ENCODE results near the gene TAGLN2.
"Not testable (repeated sequence)": the region's sequence is repeated elsewhere in the genome, so short reads cannot be mapped to it uniquely, and the experiment has no call there.

The TAGLN2 gene

DNA sequence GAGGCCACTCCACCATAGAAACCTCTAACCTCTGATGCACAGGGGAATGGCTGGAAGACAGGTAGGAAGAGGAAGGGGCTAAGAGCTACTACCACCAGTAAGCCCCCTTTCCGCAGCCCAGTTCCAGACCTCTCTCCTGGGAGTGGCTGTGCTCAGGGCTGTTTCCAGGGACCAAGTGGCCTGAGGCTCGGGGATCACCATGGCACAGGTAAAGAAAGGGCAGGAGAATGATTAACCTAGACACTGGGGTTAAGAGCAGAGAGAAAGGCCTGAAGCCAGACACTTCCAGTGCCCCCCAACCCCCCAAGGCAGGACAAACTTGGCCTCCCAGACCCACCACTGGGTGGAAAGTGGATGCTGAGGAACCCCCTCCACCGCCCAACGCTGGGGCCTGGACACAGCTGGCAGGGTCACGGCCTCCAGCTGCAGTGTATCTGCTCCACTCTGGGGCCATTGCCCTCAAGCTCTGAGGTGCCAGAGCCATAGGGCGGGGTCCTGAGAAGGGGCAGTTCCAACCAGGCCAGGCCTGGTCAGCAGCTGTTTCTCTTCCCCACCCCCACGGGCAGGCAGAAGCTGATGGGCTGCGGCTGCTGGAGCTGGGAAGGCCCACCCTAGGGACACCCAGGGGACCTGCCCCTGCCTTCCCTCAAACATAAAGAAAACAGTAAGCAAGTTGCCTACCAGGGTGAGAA is 2.6 kb downstream of the TAGLN2 start:
- DNase-seq (ENCODE audit: low read depth in 4 of 4, low spot score in 1 of 4): no peak

GRCh38 chr1:159921700-159922504 is 3.4 kb downstream of the TAGLN2 start:
- DNase-seq (ENCODE audit: low read depth in 4 of 4, low spot score in 1 of 4): no peak

DNA sequence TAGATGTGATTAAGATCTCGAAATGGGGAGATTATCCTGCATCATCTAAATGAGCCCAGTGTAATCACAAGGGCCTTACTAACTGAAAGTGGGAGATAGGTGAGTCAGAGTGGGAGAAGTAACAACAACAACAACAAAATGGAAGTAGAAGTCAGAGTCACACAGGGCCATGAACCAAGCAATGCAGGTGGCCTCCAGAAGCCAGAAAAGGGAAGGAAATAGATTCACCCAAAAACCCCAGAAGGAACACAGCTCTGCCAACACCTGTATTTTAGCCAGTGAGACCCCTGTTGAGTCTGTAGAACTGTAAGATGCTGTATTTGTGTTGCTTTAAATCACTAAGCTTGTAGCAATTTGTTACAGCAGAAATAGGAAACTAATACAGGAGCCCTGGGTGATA is 4.1 kb downstream of the TAGLN2 start:
- DNase-seq (ENCODE audit: low read depth in 4 of 4, low spot score in 1 of 4): no peak

DNA sequence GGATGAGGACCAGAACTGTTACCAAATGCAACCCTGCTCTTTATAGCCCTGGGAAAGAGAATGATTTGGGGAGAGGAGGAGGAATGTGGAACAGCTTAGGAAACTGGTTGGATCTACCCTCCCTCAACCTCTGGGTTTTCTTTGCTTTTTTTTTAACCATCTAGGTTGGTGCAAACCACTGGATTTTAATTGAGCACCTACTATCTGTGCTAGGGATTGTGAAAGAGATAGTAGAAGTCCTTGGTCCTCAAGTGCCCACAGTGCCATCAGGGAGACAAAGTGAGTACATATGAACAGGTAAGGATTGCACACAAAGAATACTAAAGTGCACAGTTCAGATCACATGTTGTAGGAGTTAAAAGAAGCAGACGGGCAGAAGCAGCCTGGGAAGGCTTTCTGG is 4.7 kb downstream of the TAGLN2 start:
- DNase-seq (ENCODE audit: low read depth in 4 of 4, low spot score in 1 of 4): no peak

- no peak for DNase-seq (ENCODE audit: low read depth in 4 of 4, low spot score in 1 of 4)
Observed at GRCh38 chr1:159920202-159920601, 5.1 kb downstream of the TAGLN2 start.

DNA sequence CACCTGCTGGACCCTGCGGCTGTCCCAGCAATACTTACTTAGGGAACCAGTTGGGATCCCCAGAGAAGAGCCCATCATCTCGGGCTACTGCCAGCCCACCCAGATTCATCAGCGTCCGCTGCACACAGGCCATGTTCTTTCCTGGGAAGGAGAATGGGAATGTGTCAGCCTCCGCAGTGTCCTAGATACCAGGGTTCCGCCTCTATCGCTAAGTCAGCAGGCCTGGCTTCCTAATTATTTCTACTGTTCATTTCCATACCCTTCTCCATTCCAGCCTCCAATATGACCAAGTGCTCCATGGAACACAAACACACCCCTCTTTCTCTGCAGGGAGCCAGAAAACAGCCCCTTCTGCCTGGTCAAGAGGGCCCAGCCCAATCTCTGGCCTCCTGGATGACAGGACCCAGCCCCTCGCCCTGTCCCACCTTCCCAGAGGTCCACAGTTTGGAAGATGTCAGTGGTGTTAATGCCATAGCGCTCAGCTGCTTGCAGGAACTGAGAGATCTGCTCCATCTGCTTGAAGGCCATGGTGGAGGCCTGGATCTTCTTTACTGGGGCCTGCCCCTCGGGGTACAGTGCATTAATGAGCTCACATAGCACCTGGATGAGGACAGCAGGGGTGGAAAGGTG is 6.0 kb downstream of the TAGLN2 start:
- no peak for DNase-seq (ENCODE audit: low read depth in 4 of 4, low spot score in 1 of 4)

GRCh38 chr1:159918352-159919200 is 6.7 kb downstream of the TAGLN2 start:
- DNase-seq (ENCODE audit: low read depth in 4 of 4, low spot score in 1 of 4): no peak

DNA sequence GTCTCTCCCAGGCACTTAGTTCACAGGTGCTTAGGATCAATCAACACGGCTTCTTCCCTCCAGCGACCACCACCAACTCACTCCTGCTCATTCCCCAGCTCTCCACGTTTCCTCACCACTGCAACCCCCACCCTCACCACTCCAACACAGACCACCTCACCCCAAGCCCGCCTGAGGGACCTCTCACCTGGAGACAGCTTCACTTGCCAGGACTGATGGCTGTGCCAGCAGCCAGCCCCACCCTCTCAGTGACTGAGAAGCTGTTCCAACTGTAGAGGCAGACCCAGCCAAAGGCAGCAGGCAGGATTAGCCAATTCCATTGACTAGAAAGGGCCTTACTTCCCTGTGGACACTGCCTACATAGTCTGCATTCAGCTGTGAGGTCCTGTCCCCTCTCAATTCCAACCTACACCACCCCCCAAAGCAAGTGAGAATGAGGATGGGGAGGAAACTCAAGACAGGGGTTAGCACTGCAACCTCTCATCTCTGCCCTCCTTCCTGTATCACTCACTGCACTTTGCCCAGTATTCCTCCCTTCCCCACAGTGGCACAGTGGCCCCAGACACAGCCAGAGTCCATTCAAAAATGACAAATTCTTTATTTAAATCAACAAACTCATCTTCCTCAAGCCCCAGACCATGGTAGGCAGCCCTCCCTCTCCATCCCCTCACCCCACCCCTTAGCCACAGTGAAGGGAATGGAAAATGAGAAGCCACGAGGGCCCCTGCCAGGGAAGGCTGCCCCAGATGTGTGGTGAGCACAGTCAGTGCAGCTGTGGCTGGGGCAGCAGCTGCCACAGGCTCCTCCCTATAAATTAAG is 7.6 kb downstream of the TAGLN2 start:
- DNase-seq (ENCODE audit: low read depth in 4 of 4, low spot score in 1 of 4): no peak

DNA sequence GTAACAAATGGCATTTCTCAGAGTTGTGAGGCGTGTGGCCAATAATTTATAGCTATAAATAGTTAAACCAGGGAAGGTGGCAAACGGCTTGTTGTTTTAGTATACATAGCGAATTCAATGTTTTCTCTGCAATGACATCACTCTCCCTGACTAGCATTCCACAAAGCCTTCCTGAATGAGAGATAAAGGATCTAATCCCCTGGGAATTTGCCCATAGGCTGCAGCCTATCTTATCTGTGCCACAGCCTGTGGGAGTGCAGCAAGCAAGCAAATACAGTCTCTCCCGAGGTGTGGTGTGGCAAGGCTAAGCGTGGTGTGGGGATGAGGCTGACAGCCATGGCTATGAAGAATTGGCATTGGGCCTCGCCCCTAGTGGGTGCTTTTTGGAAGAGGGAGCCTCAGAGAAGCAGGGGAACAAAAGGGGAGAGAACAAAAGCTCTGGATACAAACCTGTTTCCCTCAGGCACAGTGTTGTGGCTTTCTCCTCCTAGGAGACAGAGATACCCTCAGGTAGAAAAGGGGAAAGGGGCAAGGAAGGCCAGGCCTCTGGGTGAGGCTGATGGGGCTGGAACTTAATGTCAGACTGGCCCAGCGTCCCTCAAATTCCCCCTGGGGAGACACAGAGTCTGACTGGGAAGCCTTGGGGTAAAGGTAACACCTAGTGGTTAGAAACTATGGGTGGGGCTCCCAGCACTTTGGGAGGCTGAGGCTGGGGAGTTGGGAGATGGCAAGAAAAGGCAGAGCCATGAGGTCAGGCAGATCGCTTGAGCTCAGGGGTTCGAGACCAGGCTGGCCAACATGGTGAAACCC is 8.9 kb downstream of the TAGLN2 start:
- DNase-seq (ENCODE audit: low read depth in 4 of 4, low spot score in 1 of 4): no peak

DNA sequence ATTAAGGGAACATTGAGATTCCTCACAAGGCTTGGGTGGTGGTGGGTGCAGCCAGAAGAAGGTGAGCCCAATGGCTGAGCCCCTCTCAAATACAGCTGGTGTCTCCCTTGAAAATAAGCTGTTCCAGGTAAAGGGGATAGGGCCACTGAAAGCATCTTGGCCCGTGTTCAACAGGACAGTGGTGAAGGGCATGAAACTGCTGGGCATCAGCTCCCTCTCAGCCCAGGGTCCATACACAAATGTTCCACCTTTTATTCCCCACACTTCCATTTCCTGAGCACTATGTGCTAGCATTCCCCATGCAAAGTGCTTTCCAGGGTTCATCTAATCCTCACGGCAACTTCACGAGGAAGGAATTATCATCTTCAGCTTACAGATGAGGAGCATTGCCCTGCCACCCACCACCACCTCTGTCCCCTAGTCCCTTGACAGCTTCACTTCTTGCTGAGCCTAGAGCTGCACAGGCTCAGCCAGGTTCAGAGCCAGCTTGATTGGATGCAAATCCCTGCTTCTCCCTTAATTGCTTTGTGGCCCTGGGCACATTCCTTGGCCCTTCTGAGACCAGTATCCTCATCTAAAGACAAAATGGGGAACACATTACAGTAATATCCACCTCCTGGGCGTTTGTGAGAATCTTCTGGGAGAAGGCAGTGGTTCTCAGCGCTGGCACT is 9.6 kb downstream of the TAGLN2 start:
- no peak for DNase-seq (ENCODE audit: low read depth in 4 of 4, low spot score in 1 of 4)

DNA sequence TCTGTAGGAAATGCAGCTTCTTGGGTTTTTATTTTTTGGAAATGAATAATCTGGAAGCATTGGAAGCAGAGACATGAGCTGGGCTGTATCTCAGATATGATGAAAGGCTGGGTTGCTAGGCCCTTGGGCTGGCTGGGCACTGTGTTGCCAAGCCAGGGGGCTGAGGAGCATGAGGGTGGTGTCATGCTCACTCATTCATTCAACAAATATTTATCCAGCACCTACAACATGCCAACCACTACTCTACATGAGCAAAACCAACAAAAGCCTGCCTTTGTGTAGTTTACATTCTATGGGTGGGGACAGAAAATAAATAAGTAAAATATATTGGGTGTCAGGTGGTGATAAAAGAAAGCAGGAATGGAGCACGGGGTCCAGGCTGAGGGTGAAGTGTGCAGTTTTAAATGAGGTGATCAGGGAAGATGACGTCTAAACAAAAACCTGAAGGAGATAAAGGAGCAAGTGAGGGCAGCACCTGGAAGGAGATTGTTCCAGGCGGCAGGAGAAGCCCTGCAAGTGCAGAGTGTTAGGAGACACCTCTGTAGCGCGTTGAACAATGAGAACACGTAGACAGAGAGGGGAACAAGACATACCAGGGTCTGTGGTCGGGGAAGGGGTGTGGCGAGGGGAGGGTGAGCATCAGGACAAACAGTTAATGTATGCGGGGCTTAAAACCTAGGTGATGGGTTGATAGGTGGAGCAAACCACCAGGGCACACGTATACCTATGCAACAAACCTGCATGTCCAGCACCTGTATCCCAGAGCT is 10.9 kb downstream of the TAGLN2 start:
- DNase-seq (ENCODE audit: low read depth in 4 of 4, low spot score in 1 of 4): no peak

- no peak for DNase-seq (ENCODE audit: low read depth in 4 of 4, low spot score in 1 of 4)
Observed at GRCh38 chr1:159913451-159914192, 11.7 kb downstream of the TAGLN2 start.

DNA sequence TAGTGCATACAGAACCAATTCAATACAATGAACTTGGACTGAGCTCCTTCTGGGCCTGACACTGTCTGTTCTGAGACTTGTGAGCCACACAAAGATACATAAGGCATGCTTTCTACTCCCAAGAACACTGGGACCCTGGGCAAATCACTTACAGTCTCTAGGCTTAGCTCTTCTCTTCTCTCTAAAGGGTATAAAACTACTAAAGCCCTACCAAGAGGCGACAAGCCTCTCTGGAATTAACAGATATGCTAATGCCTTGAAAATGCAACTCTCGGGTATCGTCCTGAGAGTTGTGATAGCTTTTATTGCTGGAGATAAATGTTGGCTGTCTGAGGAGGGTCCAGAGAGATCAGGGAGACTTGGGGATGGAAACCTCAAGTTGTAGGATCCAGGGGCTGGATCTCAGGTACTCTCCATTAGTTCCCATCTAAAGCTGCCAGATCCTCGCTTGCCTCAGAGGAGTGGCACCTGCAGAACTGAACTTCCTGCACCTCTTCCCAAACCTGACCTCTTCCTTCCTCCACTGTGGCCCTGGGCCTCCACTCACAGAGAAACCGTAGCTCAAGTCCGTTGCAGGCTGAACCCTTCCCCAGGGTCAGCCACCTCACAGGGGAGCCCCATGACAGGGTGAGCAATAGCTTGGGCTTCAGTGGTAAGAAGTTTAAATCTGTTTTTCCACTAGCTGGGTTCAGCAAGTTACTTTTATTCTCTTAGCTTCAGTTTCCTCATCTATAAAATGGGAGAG is 13.8 kb downstream of the TAGLN2 start:
- DNase-seq (ENCODE audit: low read depth in 4 of 4, low spot score in 1 of 4): no peak

DNA sequence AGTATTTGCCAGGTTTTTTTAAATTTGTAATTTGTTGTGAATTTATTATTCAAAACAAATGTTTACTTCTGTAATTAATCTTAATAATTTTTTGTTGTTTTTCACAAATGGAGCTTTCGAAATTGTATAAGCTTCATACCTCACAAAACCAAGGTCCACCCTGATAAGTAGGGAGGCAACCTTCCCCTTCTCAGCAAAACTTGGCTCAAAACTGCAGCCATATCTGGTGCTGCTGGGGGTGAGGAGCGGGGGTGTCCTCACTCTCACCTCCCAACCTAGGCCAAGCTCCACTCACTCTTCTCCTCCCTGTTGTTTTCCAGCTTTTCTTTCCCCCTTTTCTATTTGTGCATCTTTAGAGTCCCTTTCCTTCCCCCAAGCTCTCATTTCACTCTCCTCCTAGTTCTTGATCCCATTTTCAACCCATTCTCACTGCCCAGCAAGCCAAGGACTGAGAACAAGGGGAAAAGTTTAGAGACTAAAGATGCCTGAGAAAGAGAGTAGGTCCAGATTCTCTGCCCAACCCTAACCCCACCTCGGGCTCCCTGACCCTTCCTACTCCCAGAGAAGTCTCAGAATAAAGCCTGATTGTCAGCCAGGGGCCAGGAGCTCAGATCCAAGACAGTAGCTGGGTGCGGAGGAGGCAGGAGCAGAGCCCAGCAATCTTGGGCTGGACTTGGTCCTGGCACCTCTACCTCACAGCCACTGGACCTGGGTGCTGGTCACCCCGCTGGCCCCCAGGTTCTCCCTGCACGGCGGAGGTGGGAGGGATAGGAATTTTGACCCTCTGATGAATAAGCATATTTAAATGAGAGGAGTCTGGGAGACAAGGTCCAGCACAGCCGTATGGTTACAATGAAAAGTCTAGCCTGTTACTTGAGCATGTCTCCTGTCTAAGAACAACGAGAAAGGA is 17.0 kb downstream of the TAGLN2 start:
- no peak for DNase-seq (ENCODE audit: low read depth in 4 of 4, low spot score in 1 of 4)

DNA sequence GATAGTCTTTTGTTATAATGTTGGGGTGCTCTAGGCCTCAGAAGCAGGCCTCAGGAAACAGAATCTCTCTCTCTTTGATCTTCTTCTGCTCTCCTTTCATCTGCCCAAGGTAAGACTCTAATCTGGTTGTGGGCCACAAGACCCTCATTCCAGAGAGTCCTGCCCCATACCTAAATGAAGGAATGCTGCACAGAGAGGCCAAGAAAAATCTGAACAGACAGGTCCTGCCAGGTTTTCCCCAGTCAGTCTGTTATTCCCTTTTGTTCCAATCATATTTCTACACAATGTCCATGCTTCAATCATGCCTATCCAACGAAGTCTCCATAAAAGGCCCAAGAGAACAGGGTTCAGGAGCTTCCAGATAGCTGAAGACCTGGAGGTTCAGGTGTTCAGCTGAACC is 18.3 kb downstream of the TAGLN2 start:
- no peak for DNase-seq (ENCODE audit: low read depth in 4 of 4, low spot score in 1 of 4)

GRCh38 chr1:159904036-159904435 is 21.3 kb downstream of the TAGLN2 start:
- DNase-seq (ENCODE audit: low read depth in 4 of 4, low spot score in 1 of 4): not testable (repeated sequence)
